Naive thymus-derived CD4-positive, alpha-beta T cell (primary cell): ENCODE results near the gene MAB21L3. TPM values are rescaled to one million over a fixed set of nuclear protein-coding genes. Genes with fewer than 3 reads are reported as not detected.

Experiments
- ATAC-seq: fragments of 150-1000 bp; cut with Tn5 transposase; 2 replicates; pipeline ENCODE4 v1.10.0; 2021; ENCODE audit warnings: mild to moderate bottlenecking, moderate library complexity
- CTCF ChIA-PET: fragments of 350-600 bp; sonication (Branson Sonifier 250); formaldehyde crosslinking; loops from one replicate; lab custom pipeline; 2021; ENCODE audit warnings: antibody characterized with exemption; lab: Charles Lee
- POLR2A ChIA-PET: fragments of 350-600 bp; sonication (Branson Sonifier 250); formaldehyde crosslinking; loops from one replicate; lab custom pipeline; 2021; ENCODE audit warnings: antibody characterized with exemption, inconsistent platforms; lab: Charles Lee
- DNase-seq, 9 donors: peaks; one replicate each; pipeline versions ENCODE4 v3.0.0 to v3.0.0-alpha.2; 2020 to 2022; ENCODE audit warnings: mixed read lengths in 1 of 9
- H3K27ac ChIP-seq: one replicate; pipeline ENCODE4 v1.7.0; 2013; ENCODE audit warnings: mild to moderate bottlenecking, low read depth, low read length, moderate library complexity
- H3K27me3 ChIP-seq, 2 donors: one replicate each; pipeline ENCODE4 v1.7.0; 2013; ENCODE audit warnings: low read length in 2 of 2, mild to moderate bottlenecking in 2 of 2, moderate library complexity in 2 of 2; ENCODE audit not compliant: control insufficient read depth in 2 of 2, insufficient read depth in 2 of 2
- H3K36me3 ChIP-seq, 3 experiments: 1 replicate in 2 of 3; 2 replicates in 1 of 3; pipeline ENCODE4 v1.7.0; 2013; ENCODE audit warnings: low read length in 3 of 3, mild to moderate bottlenecking in 3 of 3, moderate library complexity in 1 of 3; ENCODE audit not compliant: insufficient read depth in 3 of 3, control insufficient read depth in 2 of 3
- H3K4me1 ChIP-seq, 2 donors: one replicate each; pipeline ENCODE4 v1.7.0; 2013; ENCODE audit warnings: low read length in 2 of 2, mild to moderate bottlenecking in 2 of 2, moderate library complexity in 1 of 2; ENCODE audit not compliant: control insufficient read depth in 2 of 2, insufficient read depth in 2 of 2
- H3K4me3 ChIP-seq: 2 replicates; pipeline ENCODE4 v1.7.0; 2013; ENCODE audit warnings: mild to moderate bottlenecking, low read length
- H3K9me3 ChIP-seq, 3 experiments: 1 replicate in 2 of 3; 2 replicates in 1 of 3; pipeline ENCODE4 v1.7.0; 2013; ENCODE audit warnings: low read length in 3 of 3; ENCODE audit not compliant: control insufficient read depth in 2 of 3
- H3K27ac Mint-ChIP-seq, 9 donors: one replicate each; pipeline ENCODE4 v1.8.0; 2020 to 2022; ENCODE audit warnings: mixed read lengths in 9 of 9, mild to moderate bottlenecking in 8 of 9, moderate library complexity in 5 of 9, inconsistent platforms in 2 of 9
- H3K27me3 Mint-ChIP-seq, 5 donors: one replicate each; pipeline ENCODE4 v1.8.0; 2021 to 2022; ENCODE audit warnings: mixed read lengths in 5 of 5, mild to moderate bottlenecking in 1 of 5
- H3K36me3 Mint-ChIP-seq, 5 donors: one replicate each; pipeline ENCODE4 v1.8.0; 2020 to 2022; ENCODE audit warnings: mixed read lengths in 5 of 5, mild to moderate bottlenecking in 3 of 5, inconsistent platforms in 1 of 5
- H3K4me1 Mint-ChIP-seq, 7 donors: one replicate each; pipeline ENCODE4 v1.8.0; 2020 to 2022; ENCODE audit warnings: mixed read lengths in 7 of 7, mild to moderate bottlenecking in 3 of 7, inconsistent platforms in 1 of 7
- H3K4me3 Mint-ChIP-seq, 10 donors: one replicate each; pipeline ENCODE4 v1.8.0; 2020 to 2022; ENCODE audit warnings: mild to moderate bottlenecking in 10 of 10, mixed read lengths in 10 of 10, moderate library complexity in 6 of 10, inconsistent platforms in 2 of 10
- H3K9me3 Mint-ChIP-seq, 11 donors: one replicate each; pipeline ENCODE4 v1.8.0; 2020 to 2022; ENCODE audit warnings: mixed read lengths in 11 of 11, mild to moderate bottlenecking in 4 of 11, inconsistent platforms in 1 of 11, moderate library complexity in 1 of 11
- intact Hi-C, 2 donors: fragments of 100-400 bp; cut with micrococcal nuclease; formaldehyde crosslinking; loops; one replicate each; pipeline ENCODE4 v1.15.1; 2023
- polyA plus RNA-seq, 2 donors: library from polyadenylated mRNA; unstranded; fragments of 300-500 nt; fragmentation: Illumina TruSeq; gene quantifications; one replicate each; pipeline ENCODE4 v1.2.3, GENCODE V29; 2021
- total RNA-seq, 6 experiments: library from RNA in 5 of 6; stranded (reverse) in 5 of 6; gene quantifications; 1 replicate in 5 of 6; 2 replicates in 1 of 6; pipeline ENCODE4 v1.2.3 and lab custom pipeline; 2021 to 2026

Gene MAB21L3
- total and polyA plus RNA-seq, 7 experiments from 2014 or later = 0.12 TPM; not detected in 6

DNA sequence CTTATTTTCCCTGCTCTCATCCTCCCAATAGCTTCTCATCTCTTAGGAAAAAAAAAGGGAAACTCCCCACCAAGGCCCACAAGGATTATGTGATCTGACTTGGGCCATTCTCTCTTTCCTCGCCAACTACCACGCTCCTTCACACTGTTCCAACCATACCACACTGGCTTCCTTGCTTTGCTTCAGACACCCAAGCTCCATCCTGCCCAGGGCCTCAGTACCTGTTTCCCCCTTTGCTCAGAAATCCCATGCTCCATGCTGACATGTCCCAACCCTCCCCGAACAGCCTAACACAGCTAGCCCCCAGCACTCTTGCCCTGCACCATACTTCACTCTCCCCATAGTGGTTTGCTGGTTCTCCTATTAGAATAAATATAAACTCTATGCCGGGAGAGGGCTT is 39.2 kb downstream of the MAB21L3 start:
- ATAC-seq = no peak
- Histone ChIP-seq H3K4me3 (no peak overlapping the region), H3K27me3 (no peaks in the 10 kb centered on the region), H3K27ac (peak overlapping the region; percentile 74), H3K36me3 (no peaks in the 10 kb centered on the region), H3K4me1 (peaks cover 7 to 21% of the 10 kb centered on the region in 2 donors), H3K9me3 (no peaks in the 10 kb centered on the region)
- no peak for DNase-seq
- Mint-ChIP-seq H3K27me3 (peaks cover 0 to 18% (median 0%) of the 10 kb centered on the region in 5 donors), H3K9me3 (peaks cover 0 to 3% (median 0%) of the 10 kb centered on the region in 11 donors), H3K36me3 (no peaks in the 10 kb centered on the region), H3K27ac (peak overlapping the region in 8 of 9 donors; percentile 76 to 98 (median 92)), H3K4me3 (peak overlapping the region in 2 of 10 donors; percentile 70 to 82), H3K4me1 (peaks cover 9 to 40% (median 25%) of the 10 kb centered on the region in 7 donors)
- POLR2A ChIA-PET = interaction anchor here (0.6 to 1.6 kb wide), 10 partner anchors 8 to 354 kb away, joined by 3 to 12 read pairs (median 4); no protein-coding TSS in a partner anchor
- CTCF ChIA-PET = interaction anchor here (1.0 to 17.6 kb wide), 5 partner anchors 11 to 350 kb away, joined by 3 to 372 read pairs (median 5); no protein-coding TSS in a partner anchor
- intact Hi-C loops = loop anchor here (5.0 kb wide), 2 partner anchors 177 to 267 kb away; no protein-coding TSS in a partner anchor

DNA sequence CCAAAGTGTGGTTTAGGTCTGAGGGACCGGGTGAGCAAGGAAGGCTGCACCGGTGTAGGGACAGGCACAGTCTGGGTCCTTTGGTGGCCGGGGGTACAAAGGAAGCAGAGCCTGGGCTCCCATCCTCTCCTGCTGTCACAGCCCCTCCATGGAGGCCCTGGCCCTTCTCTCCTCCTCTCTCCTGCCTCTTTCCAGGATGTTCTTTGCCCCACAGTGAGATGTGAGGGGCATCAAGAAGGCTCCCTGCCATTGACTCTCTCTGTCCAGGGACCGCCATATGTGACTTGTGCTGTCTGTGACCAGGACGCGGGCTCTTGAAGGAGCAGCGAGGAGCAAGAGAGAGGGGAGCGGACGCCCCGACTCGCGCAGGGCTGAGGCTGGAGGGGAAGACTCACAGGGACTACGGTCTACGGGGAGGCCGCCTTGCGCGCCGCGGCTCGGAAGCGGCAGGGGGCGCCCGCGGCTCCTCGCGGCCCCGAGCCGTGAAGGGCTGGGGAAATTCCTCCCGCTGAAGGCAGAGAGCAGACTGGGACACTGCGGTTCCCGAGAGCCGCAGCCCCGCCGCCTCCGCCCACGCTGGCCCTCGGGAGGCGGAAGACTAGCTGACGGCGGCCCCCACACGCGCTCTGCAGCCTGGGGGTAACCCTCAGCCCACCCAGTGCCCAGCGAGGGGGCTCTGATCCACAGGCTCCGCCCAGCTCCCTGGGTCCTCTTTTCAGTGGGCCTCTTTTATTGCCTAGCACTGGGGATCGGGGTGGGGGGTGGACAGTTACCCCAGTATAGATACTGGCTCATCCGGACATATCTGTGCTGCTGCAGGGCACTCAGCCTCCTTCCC is 40.8 kb downstream of the MAB21L3 start:
- ATAC-seq = peak; percentile 97
- H3K4me3 ChIP-seq = peak overlapping the region; percentile 48

GRCh38 chr1:116152577-116152943 is 41.4 kb downstream of the MAB21L3 start:
- POLR2A ChIA-PET = interaction anchor here (1.4 to 1.8 kb wide), 2 partner anchors 24 to 224 kb away, joined by 3 to 8 read pairs; no protein-coding TSS in a partner anchor
- Mint-ChIP-seq H3K27me3 (peaks cover 0 to 34% (median 0%) of the 10 kb centered on the region in 5 donors), H3K9me3 (peaks cover 0 to 5% (median 2%) of the 10 kb centered on the region in 11 donors), H3K4me3 (peak overlapping the region in 8 of 10 donors; percentile 27 to 87 (median 76)), H3K4me1 (peaks cover 9 to 27% (median 25%) of the 10 kb centered on the region in 7 donors), H3K36me3 (peaks cover 0 to 6% (median 0%) of the 10 kb centered on the region in 5 donors), H3K27ac (peak overlapping the region in 5 of 9 donors; percentile 24 to 92 (median 76))
- Histone ChIP-seq H3K27me3 (no peaks in the 10 kb centered on the region), H3K9me3 (no peaks in the 10 kb centered on the region), H3K27ac (peak overlapping the region; percentile 74), H3K4me3 (peak overlapping the region; percentile 42), H3K36me3 (no peaks in the 10 kb centered on the region), H3K4me1 (peaks cover 7 to 21% of the 10 kb centered on the region in 2 donors)
- CTCF ChIA-PET = interaction anchor here (0.5 to 17.6 kb wide), 5 partner anchors 12 to 1257 kb away, joined by 3 to 372 read pairs (median 5); no protein-coding TSS in a partner anchor
- DNase-seq (no peak), ATAC-seq (no peak)
- intact Hi-C loops = loop anchor here (1.0 to 5.0 kb wide), 9 partner anchors 13 to 333 kb away; partner anchors contain the start of gene ATP1A1 (in 1 of the 2)

More for the DNA sequence above, 40.8 kb downstream of the MAB21L3 start:
- H3K9me3 Mint-ChIP-seq = peaks cover 0 to 5% (median 0%) of the 10 kb centered on the region in 11 donors
- peak; percentile 61 to 89 (median 76) for DNase-seq
- H3K36me3 Mint-ChIP-seq = peaks cover 0 to 5% (median 0%) of the 10 kb centered on the region in 5 donors
- peak overlapping the region; percentile 70 to 87 (median 82) for H3K4me3 Mint-ChIP-seq
- H3K27ac Mint-ChIP-seq = peak overlapping the region; percentile 63 to 98 (median 92)
- Histone ChIP-seq H3K4me1 (peaks cover 7 to 21% of the 10 kb centered on the region in 2 donors), H3K36me3 (no peaks in the 10 kb centered on the region), H3K27ac (peak overlapping the region; percentile 74), H3K9me3 (no peaks in the 10 kb centered on the region), H3K27me3 (no peaks in the 10 kb centered on the region)
- POLR2A ChIA-PET = interaction anchor here (0.9 to 1.8 kb wide), 5 partner anchors 12 to 352 kb away, joined by 3 to 12 read pairs (median 4); no protein-coding TSS in a partner anchor
- CTCF ChIA-PET = interaction anchor here (0.5 to 17.6 kb wide), 10 partner anchors 10 to 1258 kb away, joined by 3 to 372 read pairs (median 4); no protein-coding TSS in a partner anchor
- intact Hi-C loops = loop anchor here (1.0 to 5.0 kb wide), 10 partner anchors 13 to 333 kb away; partner anchors contain the start of gene ATP1A1 (in 1 of the 2)
- peaks cover 0 to 31% (median 0%) of the 10 kb centered on the region in 5 donors for H3K27me3 Mint-ChIP-seq
- H3K4me1 Mint-ChIP-seq = peaks cover 9 to 32% (median 25%) of the 10 kb centered on the region in 7 donors

DNA sequence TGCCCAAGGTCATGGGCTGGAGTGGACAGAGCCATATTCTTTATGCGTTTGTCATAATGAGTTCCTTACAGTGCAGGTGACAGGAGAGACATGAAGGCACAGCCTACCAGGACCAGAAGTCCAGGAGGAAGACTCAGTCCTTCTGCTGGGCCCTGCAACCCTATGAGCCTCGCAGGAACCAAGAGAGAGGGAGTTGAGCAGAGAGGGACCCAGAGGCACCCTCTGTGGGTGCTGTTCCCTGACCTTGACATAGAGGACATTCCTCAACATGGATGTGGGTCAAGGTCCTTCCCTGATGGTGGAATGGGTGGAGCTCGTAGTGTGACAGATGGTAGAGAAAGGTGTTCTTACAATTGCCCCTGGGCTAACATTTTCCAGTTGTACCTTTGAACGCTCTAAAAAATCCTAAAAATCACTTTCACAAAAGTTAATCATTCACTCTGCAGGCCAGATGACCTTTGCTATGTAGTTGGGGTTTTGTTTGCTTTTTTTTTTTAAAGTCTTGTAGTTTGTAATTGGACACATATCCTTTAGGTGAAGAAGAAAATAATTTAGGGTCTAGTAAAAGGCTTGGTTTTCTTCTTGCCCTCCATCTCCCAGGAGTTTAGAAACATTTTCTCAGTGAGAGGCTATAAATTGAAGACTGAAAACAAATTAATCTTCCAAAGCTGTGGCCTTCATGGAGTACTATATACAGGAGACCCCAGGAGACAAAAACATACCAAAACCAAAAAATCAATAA is 41.9 kb downstream of the MAB21L3 start:
- H3K4me3 Mint-ChIP-seq = peak overlapping the region in 2 of 10 donors; percentile 70 to 82
- POLR2A ChIA-PET = interaction anchor here (0.9 to 1.9 kb wide), 3 partner anchors 15 to 228 kb away, joined by 3 to 12 read pairs (median 3); no protein-coding TSS in a partner anchor
- ATAC-seq = no peak

DNA sequence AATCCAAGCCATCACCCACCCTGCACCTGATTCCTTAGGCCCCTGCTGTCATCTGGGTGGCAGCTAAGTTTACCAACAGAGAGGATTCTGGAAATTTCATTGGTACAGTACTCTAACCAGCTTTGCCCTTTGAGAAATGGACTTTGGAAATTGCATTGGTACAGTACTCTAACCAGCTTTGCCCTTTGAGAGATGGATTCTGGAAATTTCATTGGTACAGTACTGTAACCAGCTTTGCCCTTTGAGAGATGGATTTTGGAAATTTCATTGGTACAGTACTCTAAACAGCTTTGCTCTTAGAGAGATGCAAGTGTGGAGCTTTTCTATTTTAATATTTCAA is 42.5 kb downstream of the MAB21L3 start:
- Mint-ChIP-seq H3K4me1 (peaks cover 9 to 27% (median 25%) of the 10 kb centered on the region in 7 donors), H3K36me3 (peaks cover 0 to 9% (median 0%) of the 10 kb centered on the region in 5 donors), H3K27me3 (peaks cover 0 to 36% (median 0%) of the 10 kb centered on the region in 5 donors), H3K27ac (peak overlapping the region in 4 of 9 donors; percentile 27 to 92 (median 40)), H3K9me3 (peaks cover 0 to 14% (median 5%) of the 10 kb centered on the region in 11 donors), H3K4me3 (no peak overlapping the region)
- Histone ChIP-seq H3K4me1 (peaks cover 7 to 21% of the 10 kb centered on the region in 2 donors), H3K36me3 (no peaks in the 10 kb centered on the region), H3K4me3 (no peak overlapping the region), H3K27ac (no peak overlapping the region), H3K9me3 (no peaks in the 10 kb centered on the region), H3K27me3 (no peaks in the 10 kb centered on the region)
- ATAC-seq (no peak), DNase-seq (no peak)
- POLR2A ChIA-PET = interaction anchor here (0.9 to 1.9 kb wide), 2 partner anchors 15 to 228 kb away, joined by 3 to 12 read pairs; no protein-coding TSS in a partner anchor
- CTCF ChIA-PET = interaction anchor here (1.1 to 17.6 kb wide), 4 partner anchors 13 to 334 kb away, joined by 3 to 372 read pairs (median 16); no protein-coding TSS in a partner anchor
- intact Hi-C loops = loop anchor here (2.0 to 5.0 kb wide), 3 partner anchors 174 to 264 kb away; no protein-coding TSS in a partner anchor

More for the DNA sequence above, 41.9 kb downstream of the MAB21L3 start:
- H3K27ac Mint-ChIP-seq = peak overlapping the region in 6 of 9 donors; percentile 27 to 92 (median 54)
- H3K4me1 Mint-ChIP-seq = peaks cover 9 to 27% (median 25%) of the 10 kb centered on the region in 7 donors
- CTCF ChIA-PET = interaction anchor here (1.4 to 17.6 kb wide), 3 partner anchors 12 to 334 kb away, joined by 7 to 372 read pairs (median 25); no protein-coding TSS in a partner anchor
- peaks cover 7 to 21% of the 10 kb centered on the region in 2 donors for H3K4me1 ChIP-seq
- no peaks in the 10 kb centered on the region for H3K27me3 ChIP-seq
- intact Hi-C loops = loop anchor here (1.0 to 5.0 kb wide), 9 partner anchors 14 to 332 kb away; partner anchors contain the start of gene ATP1A1 (in 1 of the 2)
- peaks cover 0 to 9% (median 2%) of the 10 kb centered on the region in 11 donors for H3K9me3 Mint-ChIP-seq
- no peaks in the 10 kb centered on the region for H3K9me3 ChIP-seq
- peaks cover 0 to 34% (median 0%) of the 10 kb centered on the region in 5 donors for H3K27me3 Mint-ChIP-seq
- peaks cover 0 to 6% (median 0%) of the 10 kb centered on the region in 5 donors for H3K36me3 Mint-ChIP-seq
- DNase-seq = no peak
- no peak overlapping the region for H3K4me3 ChIP-seq
- no peaks in the 10 kb centered on the region for H3K36me3 ChIP-seq
- H3K27ac ChIP-seq = no peak overlapping the region
